HS-5 (cell line): ENCODE data around the gene HDGF.

Source experiments
- DNase-seq: peaks from one replicate; pipeline ENCODE4 v3.0.0-alpha.2; 2012; ENCODE audit warnings: low read depth

HDGF gene

DNA sequence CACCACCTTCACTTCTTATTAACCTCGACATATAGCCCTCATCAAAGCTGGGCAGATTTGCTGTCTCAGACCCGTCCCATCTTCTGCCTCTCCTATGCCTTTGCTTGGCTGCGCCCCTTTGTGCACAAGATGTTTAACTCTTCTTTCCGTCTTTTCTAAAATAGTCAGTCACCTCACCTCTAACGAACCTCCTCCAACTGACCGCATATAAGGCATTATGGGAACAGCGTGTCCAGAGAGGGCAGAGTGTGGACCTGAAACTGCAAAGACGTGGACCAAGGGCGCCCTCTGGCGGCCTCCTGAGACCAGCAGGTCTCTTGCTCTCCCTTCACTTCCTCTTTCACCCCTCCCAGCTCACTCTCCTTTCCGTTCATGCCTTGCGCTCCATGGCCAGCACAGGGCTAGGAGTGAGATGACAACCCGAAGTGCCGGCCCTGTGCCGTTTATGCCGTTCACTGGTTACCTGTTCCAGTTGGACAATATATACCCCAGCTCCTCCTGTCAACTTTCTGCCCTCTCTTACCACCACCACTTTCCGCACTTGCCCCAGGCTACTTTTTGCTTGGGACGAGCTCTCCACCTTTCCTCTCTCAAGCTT, 25.7 kb downstream of the HDGF start:
- peak; percentile 83 for DNase-seq

DNA sequence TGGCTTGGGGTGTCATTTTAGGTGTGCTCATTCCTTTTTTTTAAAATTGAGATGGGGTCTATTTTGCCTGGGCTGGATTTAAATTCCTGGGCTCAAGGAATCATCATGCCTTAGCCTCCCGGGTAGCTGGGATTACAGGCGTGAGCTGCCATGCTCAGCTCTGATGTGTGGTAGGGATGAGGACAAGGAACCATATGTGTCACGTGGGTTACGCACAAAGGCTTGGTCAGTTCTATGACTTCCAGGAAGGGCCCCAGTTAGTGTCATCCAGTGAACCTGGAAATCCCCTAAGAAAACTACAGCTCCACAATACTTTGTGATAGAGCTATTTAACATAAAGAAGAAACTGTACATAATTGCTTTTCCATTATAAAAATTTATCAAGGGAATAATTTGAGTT, 29.9 kb downstream of the HDGF start:
- no peak for DNase-seq

DNA sequence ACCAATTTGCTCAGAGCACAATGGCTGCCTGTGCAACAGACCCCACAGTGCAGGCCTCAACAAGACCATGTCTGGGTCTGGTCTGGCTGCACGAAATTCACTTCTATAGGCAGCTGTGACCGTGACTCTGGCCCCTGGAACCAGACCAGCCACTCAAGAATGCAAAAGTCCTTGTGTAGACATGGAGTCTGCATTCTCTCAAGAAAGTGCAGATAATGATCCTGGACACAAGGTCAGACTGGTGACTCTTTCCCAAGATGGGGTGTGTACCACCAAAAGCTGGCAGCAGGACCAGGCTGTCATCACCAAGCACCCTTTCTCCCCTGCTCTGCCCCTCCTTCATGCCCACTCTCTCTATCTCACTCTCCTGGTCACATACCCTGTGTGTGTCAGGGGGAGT, 30.3 kb downstream of the HDGF start:
- DNase-seq, result no peak

DNA sequence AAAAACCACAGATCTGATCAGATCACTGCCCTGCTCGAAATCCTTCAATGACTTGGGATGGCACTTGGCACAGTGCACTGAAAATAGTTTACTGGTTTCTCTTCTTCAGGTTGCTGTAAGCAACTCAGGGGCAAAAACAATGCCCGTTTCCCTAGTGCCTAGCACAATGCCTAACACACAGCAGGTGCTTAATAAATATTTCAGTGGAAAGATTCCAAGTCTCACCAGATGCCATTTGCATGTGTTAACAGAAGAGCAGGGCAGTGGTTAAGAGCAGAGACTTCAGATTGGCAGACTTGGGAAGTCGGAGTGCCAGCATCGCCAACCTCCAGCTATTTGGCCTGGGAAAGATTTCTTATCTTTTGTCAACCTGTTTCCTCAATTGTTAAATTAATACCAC, 34.1 kb downstream of the HDGF start:
- no peak for DNase-seq

DNA sequence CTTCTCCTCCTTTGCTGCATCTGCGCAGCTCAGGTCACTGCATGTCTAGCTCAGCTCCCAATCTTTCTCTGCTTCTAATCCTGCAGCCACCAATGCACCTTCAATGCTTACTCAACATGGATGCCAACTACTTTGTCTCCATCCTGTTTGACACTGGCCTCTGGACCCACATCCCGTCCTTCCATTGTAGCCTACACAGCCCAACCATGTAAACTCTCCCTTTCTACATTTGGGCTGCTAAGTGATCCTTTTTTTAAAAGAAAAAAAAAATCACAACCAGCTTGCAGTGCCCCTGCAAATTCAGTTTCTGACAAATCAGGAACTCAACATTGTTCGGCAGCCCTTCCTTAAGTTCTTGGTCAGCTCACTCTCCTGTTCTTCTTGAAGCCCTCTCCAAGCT, 36.6 kb downstream of the HDGF start:
- no peak for DNase-seq

DNA sequence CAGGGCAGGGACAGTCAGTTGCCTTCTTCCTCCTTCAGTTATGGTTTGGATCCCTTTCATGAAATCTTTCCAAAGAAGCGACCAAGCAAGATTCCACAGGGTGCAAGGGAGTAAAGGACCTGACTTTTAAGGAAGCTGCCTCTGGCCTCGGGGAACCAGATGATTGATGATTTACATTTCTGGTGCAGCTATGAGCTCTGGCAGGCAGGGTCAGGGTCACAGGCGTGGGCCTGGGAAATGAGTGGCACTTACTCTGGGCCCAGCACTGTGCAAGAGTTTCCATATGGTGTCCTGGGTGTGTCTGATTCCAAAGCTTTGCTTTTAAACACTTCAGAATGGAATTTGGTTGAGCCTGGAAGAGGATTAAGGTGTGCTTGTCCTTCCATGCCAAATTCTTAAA, 38.8 kb downstream of the HDGF start:
- DNase-seq, result no peak

DNA sequence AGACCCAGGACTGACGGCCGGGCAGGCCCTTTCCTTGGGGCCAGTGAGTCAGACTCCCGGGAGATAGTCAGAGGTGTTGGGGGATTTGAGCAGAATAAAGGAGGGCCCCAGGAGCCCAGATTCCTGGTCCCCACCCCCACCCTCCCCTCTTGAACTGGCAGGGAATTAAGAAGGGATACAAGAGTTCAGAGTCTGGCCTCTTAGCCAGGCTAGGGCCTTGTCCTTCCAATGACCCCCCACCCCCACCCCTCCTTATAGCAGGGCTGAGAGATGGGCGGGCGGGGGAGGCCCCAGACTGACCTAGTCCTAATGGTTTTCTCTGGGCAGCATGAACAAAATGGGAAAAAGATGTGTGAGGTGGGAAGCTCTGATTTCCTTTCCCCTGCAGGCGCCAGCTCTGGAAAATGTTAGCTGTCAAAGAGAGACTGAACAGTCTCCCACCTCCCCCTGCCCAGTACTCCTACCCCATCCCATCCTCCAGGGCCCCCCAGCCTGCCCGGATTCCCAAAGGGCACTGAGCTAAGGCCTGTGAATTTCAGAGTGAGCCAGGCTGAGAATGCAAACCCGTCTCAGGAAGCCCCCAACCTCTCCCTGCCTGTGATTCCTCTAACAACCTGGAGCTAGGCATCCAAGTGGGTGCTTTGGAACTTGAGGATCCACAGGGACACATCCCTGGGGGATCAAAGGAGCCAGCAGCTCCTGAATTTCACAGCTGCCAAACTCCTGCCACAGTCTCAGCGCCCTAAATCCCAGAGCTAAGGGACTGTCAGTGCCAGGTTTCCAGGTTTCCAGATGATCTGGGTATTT, 40.3 kb downstream of the HDGF start:
- DNase-seq, result no peak

DNA sequence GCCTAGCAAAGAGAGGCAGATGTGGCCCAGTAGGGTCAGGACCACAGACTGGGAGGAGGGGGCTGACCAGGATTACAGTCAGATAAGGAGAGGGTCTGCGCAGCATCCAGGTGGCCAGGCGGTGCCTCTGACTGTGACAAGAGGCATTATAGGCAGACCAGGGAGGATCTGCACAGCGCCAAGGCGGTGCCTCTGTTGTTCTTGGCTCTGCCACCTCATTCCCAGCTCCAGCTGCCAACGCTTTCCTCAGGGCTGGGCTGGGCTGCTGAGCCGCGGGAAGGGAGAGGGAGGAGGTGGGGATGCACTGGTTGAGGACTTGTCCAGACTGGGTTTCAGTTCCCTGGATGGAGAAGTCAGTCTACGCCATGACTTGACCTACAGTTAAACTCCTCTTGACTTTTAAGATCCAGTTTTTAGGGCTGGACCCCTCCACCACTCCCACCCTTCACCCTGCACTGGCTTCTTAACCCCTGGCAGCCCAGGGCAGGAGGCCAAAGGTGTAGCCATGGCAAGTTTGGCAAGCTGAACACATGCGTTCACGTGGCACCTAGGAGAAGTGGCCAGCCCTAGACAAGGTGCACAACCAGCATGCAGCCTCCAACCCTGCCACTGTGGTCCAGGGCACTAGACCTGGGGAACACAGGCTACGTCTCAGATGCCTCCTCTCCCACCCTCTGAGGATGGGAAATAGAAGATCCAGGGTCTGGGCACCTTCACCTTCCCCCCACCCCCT, 41.6 kb downstream of the HDGF start:
- DNase-seq, result no peak

DNA sequence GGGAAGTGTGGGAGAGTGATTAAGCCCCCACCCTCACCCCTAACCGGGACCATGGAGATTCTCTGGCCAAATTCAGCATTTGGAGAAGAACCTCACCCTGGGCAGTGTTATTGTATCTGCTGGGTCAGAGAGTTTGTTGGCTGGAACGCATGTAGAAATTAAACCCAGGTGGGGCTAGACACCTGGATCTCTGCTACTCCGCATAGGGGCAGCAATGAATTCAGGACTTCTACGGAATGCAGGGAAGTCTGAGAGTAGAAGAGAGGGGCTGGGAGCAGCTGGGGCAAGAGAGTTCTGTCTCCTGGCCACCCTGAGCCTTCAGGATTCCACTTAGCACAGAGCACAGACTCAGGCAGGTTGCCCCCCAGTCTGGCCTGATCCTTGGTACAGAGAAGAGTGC, 42.4 kb downstream of the HDGF start:
- no peak for DNase-seq

DNA sequence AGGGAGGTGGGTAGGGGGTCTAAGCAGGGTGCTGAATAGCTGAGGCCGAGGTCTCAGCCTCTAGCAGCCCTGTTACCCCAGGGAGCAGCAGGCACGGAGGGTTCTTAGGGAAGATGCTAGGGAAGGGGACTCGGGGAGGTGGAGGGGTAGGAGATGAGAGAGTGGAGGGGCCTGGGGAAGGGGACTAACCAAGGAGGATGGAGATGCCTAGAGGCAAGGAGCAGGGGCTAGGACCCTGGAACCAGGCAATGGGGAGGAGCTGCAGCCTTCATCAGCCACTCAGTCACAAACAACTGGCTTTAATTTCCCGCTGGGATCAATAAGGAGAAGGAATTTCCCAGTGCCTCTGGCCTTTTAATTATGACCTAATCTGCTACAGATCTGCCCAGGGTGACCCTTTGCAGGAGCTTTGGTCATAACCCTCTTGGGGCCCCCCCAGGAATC, 43.2 kb downstream of the HDGF start:
- no peak for DNase-seq

DNA sequence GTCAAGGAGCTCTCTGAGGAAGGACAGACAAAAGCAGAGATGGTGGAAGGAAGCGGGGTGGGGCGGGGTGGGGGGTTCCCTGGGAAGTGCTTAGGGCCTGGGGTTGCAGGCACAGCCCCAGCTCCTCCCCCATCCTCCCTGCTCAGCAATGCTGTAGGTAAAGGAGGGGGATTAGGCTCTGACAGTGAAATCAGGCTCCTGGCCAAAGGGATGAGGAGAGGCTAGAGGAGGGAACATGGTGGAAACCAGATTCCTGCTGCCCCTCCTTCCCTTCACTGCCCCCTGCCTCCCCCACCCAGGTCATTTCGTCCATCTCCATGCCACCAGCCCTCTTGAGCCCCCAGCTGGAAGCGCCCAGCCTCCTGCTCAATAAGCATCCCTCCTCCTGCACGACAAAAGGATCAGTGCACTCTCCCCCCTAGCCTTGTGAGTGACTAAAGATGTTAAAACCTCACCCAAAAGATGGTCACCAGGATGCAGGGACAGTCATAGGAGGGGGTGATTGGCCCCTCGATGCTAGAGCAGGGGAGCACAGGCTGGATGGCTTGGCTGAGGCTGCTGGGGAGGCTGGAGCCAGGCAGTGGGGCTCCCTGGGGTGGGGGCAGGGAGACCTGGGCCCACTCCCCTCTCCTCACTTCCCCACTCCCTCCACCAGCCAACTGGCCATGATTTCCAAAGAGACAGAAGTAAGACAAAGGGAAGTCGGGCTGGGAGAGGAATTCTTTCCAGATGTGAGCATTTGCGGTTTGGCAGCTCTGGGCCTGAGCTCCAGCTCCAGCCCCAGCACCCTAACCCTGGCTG, 43.9 kb downstream of the HDGF start:
- DNase-seq, result no peak

DNA sequence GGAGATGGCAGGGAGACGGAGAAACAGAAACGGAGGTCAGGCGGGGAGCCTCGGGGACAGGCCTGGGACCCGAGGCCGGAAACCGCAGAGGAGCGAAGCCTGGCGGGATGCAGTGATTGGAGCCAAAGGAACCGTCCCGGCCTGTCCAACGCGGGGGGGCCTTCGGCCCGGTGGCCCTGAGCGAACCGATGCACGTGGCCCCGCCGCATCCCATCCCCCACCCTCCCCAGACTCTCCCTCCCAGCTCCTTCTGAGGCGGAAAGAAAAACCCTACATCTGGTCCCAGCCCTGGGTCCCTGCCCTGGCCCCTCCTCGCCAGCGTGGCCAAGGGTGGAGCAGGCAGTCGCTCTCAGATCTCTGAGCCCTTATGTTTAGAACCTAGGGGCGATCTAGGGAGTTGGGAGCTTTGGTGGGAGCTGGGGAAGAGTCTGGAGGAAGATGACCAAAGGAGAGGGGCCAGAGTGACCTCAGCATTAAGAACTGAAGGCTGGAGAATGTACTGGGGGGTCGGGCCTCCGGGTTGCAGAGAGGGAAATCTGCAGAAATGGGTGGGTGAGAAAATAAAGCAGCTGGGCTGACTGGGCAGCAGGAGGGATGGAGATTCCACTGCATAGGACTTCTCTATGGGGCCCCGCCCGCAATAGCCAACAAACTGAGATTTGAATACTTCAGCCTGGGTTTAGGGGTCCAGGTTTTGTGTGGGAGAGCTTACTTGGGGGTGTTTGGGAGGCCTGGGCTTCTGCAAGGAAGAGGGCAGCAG, 44.6 kb downstream of the HDGF start:
- DNase-seq, result no peak

DNA sequence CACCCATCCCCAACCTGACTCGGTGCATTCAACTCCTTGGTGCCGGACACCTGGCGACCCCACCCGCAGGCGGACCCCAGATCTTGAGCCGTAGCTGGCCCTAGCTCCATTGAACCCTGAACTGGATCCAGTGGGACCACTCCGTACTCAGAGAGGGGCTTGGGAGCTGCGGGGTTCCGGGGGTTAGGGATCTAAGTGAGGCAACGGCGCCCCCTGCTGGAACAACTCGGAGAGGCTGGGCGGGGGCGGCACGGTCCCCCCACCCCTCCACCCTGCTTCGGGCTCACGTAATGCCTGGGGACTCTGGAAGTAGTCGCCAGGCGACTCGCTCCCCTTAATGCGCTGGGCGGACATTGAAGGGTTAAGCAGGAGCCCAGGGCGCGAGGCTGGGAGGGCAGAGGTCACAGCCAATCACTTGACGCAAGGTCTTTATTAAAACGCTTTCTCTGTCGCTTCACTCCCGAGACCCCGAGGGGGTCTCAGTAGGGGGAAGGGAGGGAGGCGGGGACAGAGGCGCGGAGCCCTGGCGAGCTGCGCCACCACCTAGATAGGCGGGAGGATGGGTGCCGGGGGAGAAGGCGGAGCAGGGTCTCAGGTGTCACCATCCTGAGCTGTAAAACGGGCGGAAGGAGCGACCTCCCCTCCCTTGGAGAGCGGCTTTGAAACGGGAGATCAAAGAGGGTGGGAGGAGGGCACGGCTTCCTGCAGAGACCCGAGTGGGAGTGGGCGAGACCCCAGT, 45.4 kb downstream of the HDGF start:
- no peak for DNase-seq

DNA sequence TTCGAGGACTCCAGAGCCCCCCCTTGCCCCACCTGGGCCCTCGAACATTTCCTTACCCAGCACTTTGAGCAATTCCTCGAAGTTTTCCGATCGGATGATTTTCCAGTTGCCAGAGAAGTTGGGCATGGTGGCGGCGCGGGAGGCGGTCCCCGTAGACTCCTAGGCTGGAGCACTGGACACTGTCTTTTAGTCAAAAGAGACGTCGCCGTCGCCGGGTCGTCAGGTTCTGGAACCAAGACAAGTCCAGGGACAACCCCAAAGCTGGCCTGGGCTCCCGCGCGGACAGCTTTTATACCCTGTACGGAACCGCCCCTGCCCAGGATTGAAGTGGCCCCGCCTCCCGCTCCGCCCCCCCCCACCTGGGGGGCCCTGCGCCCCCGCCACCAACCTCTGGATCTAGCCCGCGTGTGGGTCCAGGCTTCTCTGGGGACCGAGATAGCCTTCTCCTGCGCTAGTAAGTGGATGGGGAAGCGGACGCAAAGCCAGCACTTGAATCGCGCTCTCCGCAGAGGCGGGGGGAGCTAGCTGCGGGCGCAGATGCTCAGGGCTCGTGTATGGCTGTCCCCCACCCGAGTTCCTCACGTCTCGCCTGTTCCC, 46.1 kb downstream of the HDGF start, which contains the start of gene CRABP2:
Gene CRABP2 (minus strand): TSS at position 263 of the 597 bp plus-strand sequence. CDS start 137 bp downstream, at position 126.
- DNase-seq, result no peak

DNA sequence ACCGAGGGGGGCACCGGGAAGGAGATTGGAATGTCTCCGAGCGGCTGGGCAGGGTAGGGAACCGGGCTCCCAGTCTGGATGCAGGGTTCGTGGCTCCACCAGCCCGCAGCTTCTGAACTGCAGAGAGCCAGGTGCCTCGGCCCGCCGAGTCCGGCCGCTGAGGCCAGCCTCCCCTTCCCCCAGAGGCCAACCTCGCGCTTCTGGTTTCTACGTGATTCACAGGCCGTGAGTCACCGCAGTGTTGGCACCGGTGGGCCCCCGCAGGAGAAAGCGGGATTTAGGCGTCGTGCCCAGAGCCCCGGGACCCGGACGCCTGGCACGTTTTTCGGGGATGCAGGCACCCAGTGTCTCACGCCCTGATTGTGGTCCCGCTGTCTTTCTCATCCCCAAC, 46.5 kb downstream of the HDGF start:
- no peak for DNase-seq

DNA sequence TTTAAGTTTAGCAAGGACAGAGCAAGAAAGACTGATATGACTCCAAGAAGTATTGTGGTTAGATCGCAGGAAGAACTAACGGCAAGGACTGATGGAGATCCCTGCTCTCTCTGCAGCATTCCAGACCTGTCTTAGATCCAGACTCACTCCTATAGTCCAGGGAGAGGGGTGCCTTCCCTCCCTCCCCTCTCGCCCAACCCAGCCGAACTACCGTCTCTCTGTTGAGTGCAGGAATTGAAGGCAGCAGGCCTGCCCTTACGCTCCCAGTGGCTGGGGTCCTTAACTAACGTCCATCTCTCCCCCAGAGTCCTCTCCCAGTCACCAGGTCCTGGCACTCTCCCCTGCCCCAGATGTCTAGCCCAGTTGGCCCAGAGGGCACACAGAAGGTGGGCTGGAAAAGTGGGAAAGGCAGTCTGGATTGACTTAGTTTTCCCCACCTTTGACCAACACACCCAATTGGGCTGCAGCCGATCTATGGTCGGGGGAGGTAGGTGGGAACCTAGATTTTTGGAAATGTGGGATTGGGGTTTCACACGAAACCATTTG, 47.2 kb downstream of the HDGF start:
- no peak for DNase-seq

DNA sequence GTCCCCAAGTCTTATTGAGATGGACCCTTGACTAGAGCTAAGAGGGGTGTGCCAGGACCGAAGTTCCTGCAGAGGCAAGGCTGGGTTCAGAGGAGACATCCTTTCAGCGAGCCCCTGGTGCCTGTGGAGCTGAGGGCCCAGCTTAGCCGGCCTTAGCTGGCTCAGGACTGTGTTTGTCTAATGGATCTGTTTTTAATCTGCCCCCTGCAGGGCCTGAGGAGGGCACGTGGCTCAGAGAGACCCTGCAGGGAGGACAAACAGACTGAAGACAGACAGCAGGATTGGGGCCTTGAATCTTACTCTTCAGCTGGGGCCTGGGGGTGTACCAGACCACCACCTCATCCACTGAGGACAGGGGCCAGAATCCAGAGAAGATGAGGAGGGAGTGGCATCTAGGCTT, 47.7 kb downstream of the HDGF start:
- no peak for DNase-seq

DNA sequence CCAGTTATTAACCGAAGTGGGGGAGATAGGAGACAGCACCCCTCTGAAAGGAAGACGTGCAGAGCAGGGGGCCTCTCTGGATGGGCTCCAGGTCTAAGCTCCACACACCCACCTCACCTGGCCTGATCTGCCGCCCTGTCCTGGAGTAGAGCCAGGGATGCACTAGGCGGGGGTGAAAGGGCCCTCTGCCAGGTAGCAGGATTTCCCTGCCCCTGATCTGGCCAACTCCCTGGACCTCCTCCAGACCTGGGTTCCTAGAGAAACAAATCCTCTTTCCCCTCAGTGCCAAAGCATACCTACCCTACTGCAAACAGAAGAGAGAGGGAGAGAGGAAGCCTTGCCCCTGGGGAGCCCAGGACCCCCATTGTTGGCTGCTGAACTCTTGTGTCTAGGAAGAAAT, 48.1 kb downstream of the HDGF start:
- no peak for DNase-seq

DNA sequence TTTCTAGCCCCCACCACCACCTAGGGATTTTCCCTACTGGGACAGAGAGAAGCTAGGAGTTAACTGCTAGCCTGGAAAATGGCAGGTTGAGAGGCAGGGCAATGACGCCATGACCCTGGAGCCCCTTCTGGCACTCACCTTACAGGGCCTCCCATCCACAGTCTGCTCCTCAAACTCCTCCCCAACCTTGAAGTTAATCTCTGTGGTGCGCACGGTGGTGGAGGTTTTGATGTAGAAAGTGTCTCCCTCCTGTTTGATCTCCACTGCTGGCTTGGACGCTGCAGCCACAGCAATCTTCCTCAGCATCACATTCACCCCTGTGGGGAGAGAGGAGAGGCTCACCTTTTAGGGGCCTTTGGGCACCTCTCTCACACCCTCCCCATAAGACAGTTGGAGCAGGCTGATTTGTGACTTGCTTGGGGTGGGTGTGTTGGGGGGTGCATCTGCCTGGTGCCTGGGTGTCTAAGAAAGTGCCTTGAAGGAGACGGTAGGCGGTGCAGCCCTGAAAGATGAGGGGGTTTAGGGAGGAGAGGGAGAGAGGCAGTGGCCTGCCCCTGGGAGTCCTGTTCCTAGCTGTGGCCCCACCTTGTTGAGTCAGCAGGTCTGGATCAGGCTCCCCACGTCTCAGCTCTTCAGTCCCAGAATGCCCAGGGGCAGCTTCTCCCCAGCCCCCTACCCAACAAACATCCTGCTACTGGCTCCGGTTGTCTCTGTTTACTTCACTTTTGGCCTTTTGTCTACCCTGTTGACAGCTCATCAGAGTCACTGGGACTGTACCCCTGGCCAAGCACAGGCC, 50.5 kb downstream of the HDGF start:
- DNase-seq, result no peak
